HepG2 (cell line): ENCODE measurements around the gene SEH1L. TPM values are rescaled to one million over a fixed set of nuclear protein-coding genes. Genes with fewer than 3 reads are reported as not detected.

Source experiments
- ATAC-seq: fragments of 200-7000 bp; cut with Tn5 transposase; 3 replicates; pipeline ENCODE4 v1.9.1; 2020; ENCODE audit warnings: mild to moderate bottlenecking, moderate library complexity
- BruUV-seq: library from RNA; stranded (reverse); fragments of 400-500 nt; replicated peaks from 2 replicates; lab custom pipeline; 2021; lab: Mats Ljungman, UMichigan
- CTCF ChIA-PET: fragments of 300-600 bp; formaldehyde crosslinking; extraction: SDS; loops from one replicate; lab custom pipeline; 2021; ENCODE audit warnings: low total read pairs, inconsistent platforms, low intra/inter-chr PET ratio; lab: Yijun Ruan, JAX
- POLR2A ChIA-PET: fragments of 350-600 bp; sonication (Branson Sonifier 250); formaldehyde crosslinking; loops from one replicate; lab custom pipeline; 2020; ENCODE audit warnings: antibody characterized with exemption, inconsistent platforms; lab: Yijun Ruan, JAX
- DNase-seq: peaks from one replicate; pipeline ENCODE4 v3.0.0-alpha.2; 2015; ENCODE audit warnings: low spot score
- FAIRE-seq: peaks from 3 replicates; lab custom pipeline; 2011; peaks lifted over from hg19 to GRCh38; lab: Jason Lieb, UNC
- H2AFZ ChIP-seq: one replicate; pipeline ENCODE4 v1.6.1; 2011; ENCODE audit warnings: low read length, inconsistent platforms
- H3K27ac ChIP-seq: fragments of 300-600 bp; 3 replicates; pipeline ENCODE4 v1.8.0; 2011; ENCODE audit warnings: mixed run types, mild to moderate bottlenecking, mixed read lengths, low read length, inconsistent platforms; ENCODE audit not compliant: insufficient read depth; ENCODE audit errors: extremely low read length
- H3K27me3 ChIP-seq, 2 experiments: fragments of 200-600 bp in 1 of 2; 2 replicates in 1 of 2; 3 replicates in 1 of 2; pipeline versions ENCODE4 v1.6.0 to v1.8.0; 2011; ENCODE audit warnings: low read length in 2 of 2, mild to moderate bottlenecking in 2 of 2, moderate library complexity in 2 of 2, inconsistent platforms in 1 of 2; ENCODE audit not compliant: insufficient read depth in 2 of 2, control insufficient read depth in 1 of 2
- H3K36me3 ChIP-seq, 2 experiments: fragments of 200-600 bp in 1 of 2; replicated peaks in 1 of 2; 2 replicates in 1 of 2; 3 replicates in 1 of 2; pipeline versions ENCODE4 v1.5.1 to v1.8.0; 2011; ENCODE audit warnings: low read length in 2 of 2, inconsistent platforms in 1 of 2; ENCODE audit not compliant: insufficient read depth in 2 of 2, control insufficient read depth in 1 of 2
- H3K4me1 ChIP-seq: 2 replicates; pipeline ENCODE4 v1.5.1; 2012; ENCODE audit warnings: low read length, inconsistent platforms; ENCODE audit not compliant: insufficient read depth
- H3K4me2 ChIP-seq: 2 replicates; pipeline ENCODE4 v1.6.0; 2011; ENCODE audit warnings: low read depth, low read length, inconsistent platforms
- H3K4me3 ChIP-seq, 3 experiments: fragments of 200-600 bp in 1 of 3; sonication (generic), shearing (Covaris generic) in 1 of 3; replicated peaks in 1 of 3; 2 replicates each; pipeline ENCODE4 v1.5.1; 2011 to 2016; ENCODE audit warnings: low read length in 3 of 3, inconsistent platforms in 2 of 3, low read depth in 2 of 3, mild to moderate bottlenecking in 2 of 3, control low read depth in 1 of 3, mixed read lengths in 1 of 3; ENCODE audit not compliant: insufficient read depth in 1 of 3
- H3K79me2 ChIP-seq: one replicate; pipeline ENCODE4 v1.6.1; 2011; ENCODE audit warnings: low read length, inconsistent platforms; ENCODE audit not compliant: insufficient read depth
- H3K9ac ChIP-seq: 2 replicates; pipeline ENCODE4 v1.6.0; 2011; ENCODE audit warnings: mild to moderate bottlenecking, low read depth, low read length, inconsistent platforms; ENCODE audit not compliant: insufficient read depth
- H3K9me3 ChIP-seq: 2 replicates; pipeline ENCODE4 v1.5.1; 2012; ENCODE audit warnings: mild to moderate bottlenecking, low read length
- H4K20me1 ChIP-seq: 2 replicates; pipeline ENCODE4 v1.6.0; 2011; ENCODE audit warnings: inconsistent platforms, mild to moderate bottlenecking, low read length, moderate library complexity; ENCODE audit not compliant: insufficient read depth
- BHLHE40 ChIP-seq: IDR thresholded peaks from 2 replicates; pipeline ENCODE4 v1.6.1; 2011; ENCODE audit warnings: low read length, improper control_type of control experiment
- FOXC1 ChIP-seq: sonication (generic); formaldehyde crosslinking; IDR thresholded peaks from 2 replicates; pipeline ENCODE4 v1.8.0; 2022; ENCODE audit warnings: mild to moderate bottlenecking, missing genetic modification reagents, borderline replicate concordance
- NCOR1 ChIP-seq: fragments of 200-600 bp; sonication (generic); IDR thresholded peaks from 2 replicates; pipeline ENCODE4 v1.7.0; 2017; ENCODE audit warnings: antibody characterized with exemption, low read length, borderline replicate concordance
- ZMYM4 ChIP-seq: sonication (generic); formaldehyde crosslinking; IDR thresholded peaks from 2 replicates; pipeline ENCODE4 v1.8.1; 2023; ENCODE audit warnings: mild to moderate bottlenecking, missing genetic modification reagents
- ZNF34 ChIP-seq: sonication (generic); formaldehyde crosslinking; IDR thresholded peaks from 2 replicates; pipeline ENCODE4 v1.4.0; 2020; ENCODE audit warnings: mild to moderate bottlenecking, missing genetic modification reagents, borderline replicate concordance
- WGBS: methylation state at CpG from one replicate; pipeline ENCODE4 v1.1.6; 2017; ENCODE audit warnings: low lambda C conversion rate; 5-methylcytosine and 5-hydroxymethylcytosine counted together
- in situ Hi-C: cut with HindIII; loops from 2 replicates; pipeline ENCODE4 v1.10.0; 2017; ENCODE audit warnings: low pct_unique_long_range_greater_than_20kb; ENCODE audit not compliant: extremely low pct_ligation_motif_present
- intact Hi-C: fragments of 100-400 bp; cut with micrococcal nuclease; formaldehyde crosslinking; loops from one replicate; pipeline ENCODE4 v1.10.0; 2022; ENCODE audit not compliant: unreplicated experiment
- polyA plus RNA-seq, 8 experiments: library from polyadenylated mRNA; depleted of rRNA in 3 of 8; stranded (reverse) in 7 of 8; unstranded in 1 of 8; fragments of >200 nt; fragmentation: Illumina TruSeq in 4 of 8; extraction: Trizol in 4 of 8; gene quantifications; 2 replicates each; pipeline versions ENCODE4 v1.2.1 to v1.2.3, GENCODE V29; 2011 to 2016; ENCODE audit warnings: low read depth in 4 of 8, missing spikeins in 1 of 8, mixed read lengths in 1 of 8; ENCODE audit not compliant: insufficient read depth in 1 of 8
- total RNA-seq, 5 experiments: library from RNA; depleted of rRNA; stranded (reverse); fragments of >200 nt; fragmentation: Illumina TruSeq; extraction: Trizol; gene quantifications; 2 replicates each; pipeline ENCODE4 v1.2.3, GENCODE V29; 2016; ENCODE audit warnings: low read depth in 1 of 5
- TF ChIP-seq, protein P1 (sequence below): sonication (generic); formaldehyde crosslinking; conservative IDR thresholded peaks from 2 replicates; pipeline ENCODE4 v1.8.0; 2022; ENCODE audit warnings: mild to moderate bottlenecking, moderate library complexity, missing genetic modification reagents
- TF ChIP-seq, protein P2 (sequence below), 2 experiments: sonication (generic) in 1 of 2; formaldehyde crosslinking in 1 of 2; IDR thresholded peaks; 2 replicates each; pipeline versions ENCODE4 v1.4.0 to v1.6.1; 2016 to 2020; ENCODE audit warnings: borderline replicate concordance in 1 of 2, low read depth in 1 of 2, mild to moderate bottlenecking in 1 of 2, missing genetic modification reagents in 1 of 2

The SEH1L gene
- total and polyA plus RNA-seq, 2 of the 13 experiments (the other 11 are each of a cell fraction or from before 2014, with no cell fraction given), result 59.6 to 63.5 TPM

DNA sequence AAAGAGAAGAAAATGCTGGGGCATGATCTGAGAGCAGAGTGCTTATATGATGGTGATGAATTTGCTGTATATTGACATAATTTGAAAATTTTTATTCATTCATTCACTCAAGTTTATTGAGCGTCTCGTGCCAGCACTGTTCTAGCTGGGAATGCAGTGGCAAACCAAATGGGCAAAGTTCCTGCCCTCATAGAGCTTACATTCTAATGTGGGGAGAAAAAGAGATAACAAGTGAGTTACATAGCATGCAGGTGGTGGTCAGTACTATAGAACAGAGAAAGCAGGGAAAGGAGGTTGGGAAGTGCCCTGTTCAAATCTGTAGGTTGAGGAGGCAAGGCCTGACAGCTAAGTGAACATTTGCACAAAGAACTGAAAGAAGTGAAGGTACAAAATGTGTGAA lies 47.6 kb downstream of the SEH1L start:
- intact Hi-C loops, result loop anchor here (10.0 kb wide), 1 partner anchor 79 kb away; no protein-coding TSS in a partner anchor
- H3K4me1 ChIP-seq, result peaks cover 50% of the 10 kb centered on the region
- TF ChIP-seq, protein P1, sequence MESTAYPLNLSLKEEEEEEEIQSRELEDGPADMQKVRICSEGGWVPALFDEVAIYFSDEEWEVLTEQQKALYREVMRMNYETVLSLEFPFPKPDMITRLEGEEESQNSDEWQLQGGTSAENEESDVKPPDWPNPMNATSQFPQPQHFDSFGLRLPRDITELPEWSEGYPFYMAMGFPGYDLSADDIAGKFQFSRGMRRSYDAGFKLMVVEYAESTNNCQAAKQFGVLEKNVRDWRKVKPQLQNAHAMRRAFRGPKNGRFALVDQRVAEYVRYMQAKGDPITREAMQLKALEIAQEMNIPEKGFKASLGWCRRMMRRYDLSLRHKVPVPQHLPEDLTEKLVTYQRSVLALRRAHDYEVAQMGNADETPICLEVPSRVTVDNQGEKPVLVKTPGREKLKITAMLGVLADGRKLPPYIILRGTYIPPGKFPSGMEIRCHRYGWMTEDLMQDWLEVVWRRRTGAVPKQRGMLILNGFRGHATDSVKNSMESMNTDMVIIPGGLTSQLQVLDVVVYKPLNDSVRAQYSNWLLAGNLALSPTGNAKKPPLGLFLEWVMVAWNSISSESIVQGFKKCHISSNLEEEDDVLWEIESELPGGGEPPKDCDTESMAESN (CRISPR knock-in tag), result peak; percentile 47; the same call in 1 of the 2 replicates
- TF ChIP-seq ZNF34 (CRISPR knock-in tag), result no peak
- TF ChIP-seq, all 625 proteins: peak for 1
- in situ Hi-C loops, result no loop called here
- Histone ChIP-seq H3K36me3 (peaks cover 2 to 9% of the 10 kb centered on the region in 2 experiments; a peak in 2 of 5 replicates), H3K79me2 (peaks cover 71% of the 10 kb centered on the region), H3K27ac (peak overlapping the region; percentile 41), H3K9ac (no peak overlapping the region), H2AFZ (no peak overlapping the region), H4K20me1 (no peaks in the 10 kb centered on the region), H3K4me3 (no peak overlapping the region), H3K4me2 (peak overlapping the region; percentile 9; the same call in 1 of the 2 replicates), H3K9me3 (no peaks in the 10 kb centered on the region), H3K27me3 (no peaks in the 10 kb centered on the region; a peak in 2 of 5 replicates)
- ChIA-PET POLR2A (interaction anchor here (0.7 kb wide), 1 partner anchor 213 kb away, joined by 4 read pairs; no protein-coding TSS in a partner anchor), CTCF (no interaction called here)
- DNase-seq (no peak), FAIRE-seq (no peak), ATAC-seq (no peak)
- WGBS, result 100% methylated on average over 2 of the region's 2 CpGs
- no TSS peak for BruUV-seq

DNA sequence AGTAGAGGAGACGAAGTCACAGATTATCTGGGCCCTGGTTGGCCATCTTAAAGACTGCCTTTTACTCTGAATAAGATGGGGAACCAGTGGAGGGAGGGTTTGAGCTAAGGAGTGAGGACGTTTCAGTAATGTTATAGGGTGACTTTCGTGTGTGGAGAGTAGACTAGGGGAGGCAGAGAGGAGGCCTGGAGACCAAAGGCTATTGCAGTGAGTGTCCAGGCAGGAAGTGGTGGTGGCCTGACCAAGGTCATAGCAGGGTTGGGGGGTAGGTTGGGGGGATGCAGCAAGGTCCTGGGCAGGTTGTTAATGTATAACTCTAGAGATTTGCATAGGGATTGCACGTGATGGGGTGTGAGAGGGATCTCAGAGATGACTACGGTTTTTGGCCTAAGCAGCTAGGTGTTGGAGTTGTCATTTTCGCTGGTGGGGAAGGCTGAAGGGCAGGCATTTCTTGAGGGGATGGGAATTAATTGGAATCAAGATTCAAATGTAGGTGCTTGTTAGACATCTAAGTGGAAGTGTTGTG lies 48.2 kb downstream of the SEH1L start:
- Histone ChIP-seq H3K27ac (peak overlapping the region; percentile 43), H3K79me2 (peaks cover 71% of the 10 kb centered on the region), H3K9me3 (no peaks in the 10 kb centered on the region), H3K36me3 (peaks cover 2 to 15% of the 10 kb centered on the region in 2 experiments; a peak in 3 of 5 replicates), H3K4me3 (no peak overlapping the region), H3K27me3 (no peaks in the 10 kb centered on the region; a peak in 1 of 5 replicates), H2AFZ (no peak overlapping the region), H3K9ac (no peak overlapping the region), H4K20me1 (no peaks in the 10 kb centered on the region), H3K4me1 (peaks cover 49% of the 10 kb centered on the region), H3K4me2 (peak overlapping the region; percentile 9; the same call in 1 of the 2 replicates)
- 68% methylated on average over 6 of the region's 6 CpGs for WGBS
- intact Hi-C loops (loop anchor here (10.0 kb wide), 1 partner anchor 79 kb away; no protein-coding TSS in a partner anchor), in situ Hi-C loops (no loop called here)
- ATAC-seq (peak; percentile 4; the same call in 1 of the 3 replicates), DNase-seq (peak; percentile 31), FAIRE-seq (peak; percentile 28)
- no TSS peak for BruUV-seq
- ChIA-PET POLR2A (no interaction called here), CTCF (no interaction called here)
- TF ChIP-seq NCOR1, result no peak
- TF ChIP-seq BHLHE40, result peak; percentile 31; the same call in 1 of the 2 replicates
- peak; percentile 52; the same call in 1 of the 2 replicates for TF ChIP-seq ZMYM4 (CRISPR knock-in tag)
- TF ChIP-seq, protein P2, sequence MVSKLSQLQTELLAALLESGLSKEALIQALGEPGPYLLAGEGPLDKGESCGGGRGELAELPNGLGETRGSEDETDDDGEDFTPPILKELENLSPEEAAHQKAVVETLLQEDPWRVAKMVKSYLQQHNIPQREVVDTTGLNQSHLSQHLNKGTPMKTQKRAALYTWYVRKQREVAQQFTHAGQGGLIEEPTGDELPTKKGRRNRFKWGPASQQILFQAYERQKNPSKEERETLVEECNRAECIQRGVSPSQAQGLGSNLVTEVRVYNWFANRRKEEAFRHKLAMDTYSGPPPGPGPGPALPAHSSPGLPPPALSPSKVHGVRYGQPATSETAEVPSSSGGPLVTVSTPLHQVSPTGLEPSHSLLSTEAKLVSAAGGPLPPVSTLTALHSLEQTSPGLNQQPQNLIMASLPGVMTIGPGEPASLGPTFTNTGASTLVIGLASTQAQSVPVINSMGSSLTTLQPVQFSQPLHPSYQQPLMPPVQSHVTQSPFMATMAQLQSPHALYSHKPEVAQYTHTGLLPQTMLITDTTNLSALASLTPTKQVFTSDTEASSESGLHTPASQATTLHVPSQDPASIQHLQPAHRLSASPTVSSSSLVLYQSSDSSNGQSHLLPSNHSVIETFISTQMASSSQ (IDR thresholded peaks at IDR 0.05; ENCODE audit: low read depth), result no peak
- TF ChIP-seq, protein P2 (CRISPR knock-in tag; IDR thresholded peaks at IDR 0.05; ENCODE audit: borderline replicate concordance), result peak; percentile 54; the same call in 1 of the 2 replicates
- peak; percentile 12; the same call in 1 of the 2 replicates for TF ChIP-seq FOXC1 (CRISPR knock-in tag)
